Stimulated activated CD4-positive, alpha-beta T cell treated with anti-CD3 and anti-CD28 coated beads, Interleukin-2, amount 100 ng/mL, for 24 hours (primary cell): ENCODE results near the gene HDGFL1.

Experiments used
- DNase-seq, 2 donors: peaks; one replicate each; pipeline ENCODE4 v3.0.0-alpha.2; 2020

HDGFL1 gene

GRCh38 chr6:22569281-22570184, at the start of gene HDGFL1:
TSS of gene HDGFL1 (plus strand) at chr6:22569566. CDS start at chr6:22569576, 10 bp downstream.
- no peak for DNase-seq

DNA sequence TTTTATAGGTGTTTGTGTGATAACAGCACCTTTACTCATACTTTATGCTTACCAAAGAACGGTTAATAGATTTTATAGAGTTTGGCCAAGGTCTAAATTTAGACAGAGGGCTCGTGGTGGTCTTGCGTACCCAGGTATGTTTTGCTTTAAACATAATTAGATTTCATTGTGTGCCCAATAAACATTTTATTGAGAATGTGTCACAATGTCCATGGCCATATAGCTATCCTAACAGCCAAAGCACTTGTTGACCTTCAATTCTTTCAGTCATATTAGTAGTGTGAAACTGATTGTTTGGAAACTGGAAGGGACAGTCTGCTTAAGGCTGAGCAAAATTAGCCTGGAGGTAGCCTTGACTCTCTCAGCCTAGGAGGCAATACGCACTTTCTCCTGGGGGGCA, 48.3 kb upstream of the HDGFL1 start:
- no peak for DNase-seq

- no peak for DNase-seq
Observed at GRCh38 chr6:22526736-22527135, 42.6 kb upstream of the HDGFL1 start.

- DNase-seq = no peak
Observed at GRCh38 chr6:22529866-22530265, 39.5 kb upstream of the HDGFL1 start.

DNA sequence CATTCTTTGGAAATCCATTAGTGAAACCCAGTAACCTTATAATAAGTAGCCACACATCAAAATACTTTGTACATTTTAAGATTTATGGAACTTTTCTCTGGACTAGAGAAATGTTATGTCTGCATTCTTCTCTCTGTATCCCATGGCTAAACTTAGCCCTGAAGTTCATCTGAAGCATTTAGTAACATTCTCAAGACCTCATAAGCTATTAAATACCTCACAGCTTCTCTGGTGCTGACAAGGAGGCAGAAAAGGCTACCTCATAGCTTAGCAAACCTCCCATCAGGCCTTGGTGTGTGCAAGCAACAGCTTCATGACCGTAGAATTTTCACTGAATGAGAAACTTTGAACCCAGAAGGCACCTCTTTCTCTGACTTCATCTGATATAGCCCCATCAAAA, 38.9 kb upstream of the HDGFL1 start:
- no peak for DNase-seq

DNA sequence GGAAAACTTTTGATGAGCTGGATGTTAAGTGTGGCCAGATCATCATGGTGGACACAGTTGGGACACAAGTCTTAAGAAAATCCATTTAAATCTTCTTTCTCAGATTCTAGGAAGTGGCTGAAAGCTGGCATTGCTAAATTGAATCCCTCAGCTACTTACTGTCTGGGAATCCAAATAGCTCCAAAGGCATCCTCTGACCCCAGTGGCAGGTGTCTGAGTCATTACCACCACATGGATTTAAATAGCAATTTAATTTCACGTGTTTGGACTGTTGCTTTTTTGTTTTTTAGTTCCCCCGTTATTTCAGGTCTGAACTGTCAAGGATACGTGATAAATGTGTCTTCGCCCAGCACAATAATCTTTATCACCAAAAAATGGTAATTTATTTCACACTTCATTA, 33.2 kb upstream of the HDGFL1 start:
- no peak for DNase-seq

DNA sequence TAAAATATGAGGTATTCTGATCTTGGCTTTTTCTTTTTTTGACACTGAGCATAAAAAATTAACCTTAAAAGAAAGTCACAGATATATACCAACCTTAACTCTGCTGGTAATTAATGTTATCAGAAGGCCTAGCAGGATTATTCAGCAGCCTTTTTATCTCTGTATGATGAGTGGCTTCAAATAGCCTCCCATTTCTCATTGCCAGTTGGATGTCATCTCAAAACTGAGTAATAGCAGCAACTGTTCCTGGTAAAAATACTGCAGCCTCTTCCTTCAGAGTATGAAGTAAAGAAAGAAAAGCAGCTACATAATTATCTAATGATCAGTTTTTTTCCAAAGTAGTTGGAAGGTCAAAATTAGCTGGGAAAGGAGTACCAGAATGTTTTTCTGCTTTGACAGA, 24.9 kb upstream of the HDGFL1 start:
- no peak for DNase-seq

DNA sequence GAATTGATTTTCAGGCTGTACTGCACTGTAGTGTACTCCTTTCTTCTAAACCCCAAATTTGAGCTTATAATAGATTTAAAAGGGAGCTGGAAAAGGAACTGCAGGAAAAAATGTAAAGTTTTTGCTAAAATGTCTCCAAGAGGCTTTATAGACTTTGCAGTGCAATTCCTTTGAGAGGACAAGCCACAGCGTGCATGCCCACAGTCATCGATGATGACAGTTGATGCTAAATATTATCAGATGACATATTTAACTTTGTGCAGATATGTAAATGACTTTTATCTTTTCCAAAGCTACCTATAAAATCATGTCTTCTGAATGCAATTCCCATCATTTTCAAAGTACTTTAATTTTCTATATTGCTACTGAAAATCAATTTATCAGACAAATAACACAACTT, 24.3 kb upstream of the HDGFL1 start:
- DNase-seq = no peak

- DNase-seq = no peak
Observed at GRCh38 chr6:22546236-22546635, 23.1 kb upstream of the HDGFL1 start.

DNA sequence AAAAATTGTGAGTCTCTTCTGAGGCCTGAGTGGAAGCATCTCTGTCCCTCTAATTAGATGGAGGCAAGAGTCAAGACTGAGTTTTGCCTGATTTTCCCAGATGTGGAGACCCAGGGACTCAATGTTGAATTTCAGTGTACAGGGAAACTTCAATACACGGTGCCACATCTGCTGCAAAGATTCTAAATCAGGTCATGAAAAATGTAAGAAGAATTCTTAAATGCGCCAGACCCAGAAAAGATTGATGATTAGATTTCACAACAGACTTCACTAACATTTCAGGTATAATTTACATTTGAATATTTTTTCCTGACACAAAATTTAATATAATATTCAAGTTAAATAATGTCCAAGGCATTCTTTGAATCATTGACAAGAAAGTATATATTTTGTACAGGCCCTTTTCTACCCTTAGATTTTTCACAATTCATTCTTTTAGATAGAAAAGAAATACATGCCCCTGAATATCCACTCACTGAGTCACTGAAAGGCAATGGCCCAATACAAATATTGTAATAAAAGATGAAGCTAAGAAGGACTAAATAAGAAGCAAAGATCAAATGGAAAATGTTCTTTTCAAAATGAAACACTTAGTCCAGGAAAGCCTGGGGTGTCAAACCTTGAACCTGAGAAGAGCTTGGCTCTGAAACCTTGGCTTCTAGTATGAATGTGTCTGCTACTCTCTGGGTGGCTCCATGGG, 18.2 kb upstream of the HDGFL1 start:
- DNase-seq = no peak

DNA sequence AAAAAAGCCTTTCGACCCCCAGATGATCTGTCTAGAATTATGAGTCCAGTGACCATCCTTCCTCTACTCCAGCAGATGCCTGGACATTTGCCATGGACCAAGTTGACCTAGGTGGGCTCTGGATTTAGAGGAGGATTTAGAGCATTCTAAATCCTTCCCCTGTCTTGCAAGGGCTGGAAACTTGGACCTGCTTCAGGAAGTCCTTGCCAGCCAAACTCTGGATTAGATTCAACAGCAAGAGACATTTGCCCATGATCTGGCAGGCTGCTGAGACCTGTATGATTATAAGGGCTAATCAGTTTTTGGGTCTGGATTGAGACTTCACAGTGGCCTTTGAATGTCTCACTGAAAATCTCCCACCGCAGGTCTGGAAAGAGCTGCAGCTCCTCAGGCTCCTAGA, 13.1 kb upstream of the HDGFL1 start:
- no peak for DNase-seq

DNA sequence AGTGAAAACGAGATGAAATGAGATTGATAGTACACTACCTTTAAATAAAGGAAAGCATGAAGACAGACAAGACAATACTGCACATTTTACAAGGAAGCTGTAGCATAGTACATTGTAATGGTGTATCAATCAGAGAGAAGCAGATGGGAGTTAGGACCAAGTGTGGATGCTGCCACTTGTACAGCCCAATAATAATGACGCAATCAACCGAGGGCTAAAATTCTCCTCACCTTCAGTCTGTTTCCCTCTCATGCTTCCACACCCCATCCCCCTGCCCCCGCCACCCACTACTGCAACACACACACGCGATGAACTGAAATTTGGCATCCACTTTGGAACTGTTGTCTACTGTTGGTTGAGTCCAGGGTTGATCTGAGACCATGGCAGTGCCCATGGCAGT, 12.4 kb upstream of the HDGFL1 start:
- no peak for DNase-seq

DNA sequence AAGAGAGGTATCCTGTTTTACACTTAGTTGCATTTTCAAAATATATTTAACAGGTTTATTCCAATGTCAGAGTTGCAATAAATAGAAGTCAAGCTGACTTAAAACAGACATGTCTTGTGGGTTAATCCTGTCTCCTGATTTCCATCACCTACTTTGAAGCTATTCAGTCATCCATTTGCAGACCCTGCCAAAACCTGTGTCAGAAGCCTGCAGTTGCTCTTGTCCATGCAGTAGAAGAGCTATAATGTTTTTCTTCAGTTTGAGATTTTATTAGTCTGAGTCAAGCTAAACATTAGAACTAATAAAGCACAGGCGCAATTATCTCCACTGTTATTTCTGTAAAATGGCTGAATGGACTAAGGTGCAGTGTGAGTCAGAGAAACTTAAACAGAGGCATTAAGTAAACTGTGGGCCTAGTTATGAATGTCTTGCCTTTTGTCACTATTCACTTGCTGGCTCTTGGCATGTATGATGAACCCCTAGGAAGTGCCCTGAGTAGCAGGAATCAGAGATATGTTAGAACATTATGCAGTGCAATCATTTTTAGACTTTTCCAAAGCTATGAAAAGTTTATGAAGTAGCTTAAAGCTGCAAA, 11.0 kb upstream of the HDGFL1 start:
- no peak for DNase-seq

DNA sequence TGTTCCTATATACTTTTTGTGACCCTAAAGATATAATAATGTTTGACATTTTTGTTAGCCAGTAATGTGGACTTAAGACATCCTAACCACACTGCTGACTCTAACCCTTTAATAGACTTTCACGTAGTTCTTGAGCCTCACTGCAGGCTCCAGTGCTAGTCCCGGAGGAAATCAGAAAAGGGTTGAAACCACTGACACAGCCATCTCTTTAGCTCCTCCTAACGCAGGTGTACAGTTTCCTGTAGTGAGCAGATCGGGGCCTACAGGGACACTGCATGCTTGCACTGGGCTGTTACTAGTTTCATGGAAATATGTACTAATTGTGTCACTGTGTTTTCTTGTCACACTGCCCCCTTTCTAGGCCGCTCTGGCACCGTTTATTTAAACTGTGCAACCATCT, 512 bp upstream of the HDGFL1 start:
- no peak for DNase-seq

DNA sequence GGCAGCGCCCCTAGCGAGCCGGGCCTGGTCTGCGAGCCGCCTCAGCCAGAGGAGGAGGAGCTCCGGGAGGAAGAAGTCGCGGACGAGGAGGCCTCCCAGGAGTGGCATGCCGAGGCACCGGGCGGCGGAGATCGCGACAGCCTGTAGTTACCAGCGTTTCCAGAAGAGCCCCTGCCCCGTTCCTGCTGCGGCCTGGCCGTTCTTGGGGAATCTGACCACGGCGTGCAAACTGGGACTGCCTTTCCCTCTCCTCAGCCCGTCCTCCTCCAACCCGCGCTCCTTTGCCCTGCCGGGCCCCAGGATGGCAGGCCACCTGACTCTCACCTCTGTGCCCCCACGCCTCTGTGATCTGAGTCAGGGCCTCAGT, 802 bp downstream of the HDGFL1 start:
- no peak for DNase-seq

DNA sequence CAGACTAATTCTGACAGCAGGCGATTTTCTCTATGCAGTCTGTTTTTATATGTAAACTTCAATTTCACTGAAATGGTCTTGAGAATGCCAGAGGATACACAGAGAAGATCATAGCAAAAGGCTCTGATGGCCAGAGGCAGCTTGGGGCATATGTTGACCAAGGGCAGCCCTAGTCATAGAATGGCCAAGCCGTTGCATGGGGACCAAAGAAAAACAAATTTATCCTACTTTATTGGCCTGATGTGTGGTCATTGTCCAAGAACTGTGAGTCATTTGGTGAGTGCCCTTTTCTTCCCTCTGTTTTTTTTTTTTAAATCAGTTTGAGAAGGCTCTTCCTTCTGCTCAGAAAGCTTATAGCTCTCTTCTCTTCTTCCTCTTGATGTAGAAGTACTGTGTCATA, 5.8 kb downstream of the HDGFL1 start:
- no peak for DNase-seq

GRCh38 chr6:22579439-22579838, 10.1 kb downstream of the HDGFL1 start:
- no peak for DNase-seq

DNA sequence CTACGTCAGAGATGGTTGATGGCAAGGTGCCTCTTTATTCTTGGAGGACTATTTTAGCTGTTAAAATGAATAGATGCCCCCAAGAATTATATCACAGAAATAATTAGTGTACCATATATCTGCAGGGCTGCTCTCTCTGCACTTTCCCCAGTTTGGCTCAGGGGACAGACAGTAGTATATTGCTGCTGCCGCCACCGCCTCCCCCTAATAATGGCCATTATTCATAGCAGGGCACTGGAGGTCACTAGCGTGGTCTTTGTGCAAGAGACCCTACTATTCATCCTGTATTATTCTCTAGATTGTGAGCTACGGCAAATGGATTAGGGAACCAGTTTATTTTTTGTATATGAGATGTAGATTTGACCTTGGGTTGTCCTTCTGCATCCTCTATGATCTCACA, 11.0 kb downstream of the HDGFL1 start:
- DNase-seq = no peak

- DNase-seq = no peak
Observed at GRCh38 chr6:22582417-22583205, 13.2 kb downstream of the HDGFL1 start.

GRCh38 chr6:22583230-22583629, 13.9 kb downstream of the HDGFL1 start:
- no peak for DNase-seq

DNA sequence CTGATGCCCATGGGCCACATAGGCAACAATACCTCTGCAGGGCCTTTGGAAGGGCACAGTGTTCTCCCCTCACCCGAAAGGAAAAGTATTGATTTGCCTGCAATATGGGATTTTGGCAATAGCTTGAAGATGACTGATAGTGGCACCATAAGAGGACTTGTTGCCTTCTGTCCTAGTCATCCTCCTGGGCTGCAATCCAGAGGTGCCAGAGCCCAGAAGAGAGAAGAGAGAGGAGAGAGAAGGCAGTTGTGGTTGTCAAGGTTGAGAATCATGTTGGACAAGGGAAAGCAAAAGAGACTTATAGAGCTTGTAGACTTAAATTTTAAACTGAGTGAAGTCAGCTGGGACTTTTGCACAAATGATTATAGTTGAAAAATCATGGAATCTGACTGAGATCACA, 14.6 kb downstream of the HDGFL1 start:
- no peak for DNase-seq

DNA sequence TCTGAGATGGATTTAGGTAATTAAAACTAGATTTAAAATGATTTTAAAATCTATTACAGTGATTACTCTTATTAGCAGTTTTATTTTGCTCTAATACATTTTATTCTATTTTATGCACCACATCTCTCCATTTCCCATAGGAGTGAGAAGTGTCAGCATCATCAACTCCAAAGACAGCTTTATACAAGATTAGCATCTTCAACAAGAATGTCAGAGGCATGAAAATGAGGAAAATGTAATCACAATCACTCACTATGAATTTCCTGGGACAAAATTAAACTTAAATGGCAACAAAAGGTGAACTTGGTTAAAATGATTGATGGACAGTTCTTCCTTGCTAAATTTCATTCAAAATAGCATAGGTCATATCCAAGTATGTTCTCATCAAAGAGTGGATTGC, 19.8 kb downstream of the HDGFL1 start:
- DNase-seq = no peak

DNA sequence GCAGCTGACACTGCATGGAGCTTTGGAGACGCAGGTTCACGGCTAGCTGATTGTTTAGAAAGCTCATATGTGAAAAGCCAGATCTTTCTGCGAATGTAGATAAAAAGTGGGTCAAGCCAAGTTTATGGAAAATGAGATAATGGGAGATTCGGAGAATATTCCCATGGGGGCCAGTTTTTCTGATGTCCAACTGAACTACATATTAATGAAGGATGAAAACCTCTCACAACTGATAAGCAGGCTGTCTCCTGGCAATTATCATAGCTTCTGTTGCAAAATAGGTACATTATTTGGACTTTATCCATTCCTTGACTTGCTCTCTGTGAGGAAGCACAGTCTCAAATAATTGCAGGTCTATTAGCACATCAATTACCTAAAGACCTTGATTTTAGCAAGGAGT, 21.1 kb downstream of the HDGFL1 start:
- no peak for DNase-seq
